K562 (cell line): ENCODE results near the gene TIMM17A. TPM values are rescaled to one million over a fixed set of nuclear protein-coding genes. Genes with fewer than 3 reads are reported as not detected.

ENCODE experiments used
- FUS ChIP-seq: fragments of 200-400 bp; formaldehyde crosslinking; optimal IDR thresholded peaks from 2 replicates; pipeline ENCODE3; 2017; ENCODE audit warnings: low read depth, low read length
- HOXB6 ChIP-seq: fragments of 250-450 bp; sonication (Bioruptor Pico); IDR thresholded peaks from 2 replicates; pipeline ENCODE4 v1.5.1; 2022; ENCODE audit warnings: mild to moderate bottlenecking, borderline replicate concordance
- KLF1 ChIP-seq: fragments of 450-650 bp; IDR thresholded peaks from 2 replicates; pipeline ENCODE4 v1.6.1; 2016; ENCODE audit warnings: missing genetic modification characterization, missing compliant biosample characterization
- KLF10 ChIP-seq: fragments of 250-450 bp; sonication (Bioruptor Pico); IDR thresholded peaks from 2 replicates; pipeline ENCODE4 v1.6.1; 2021; ENCODE audit warnings: matching md5 sums
- MED1 ChIP-seq: sonication (generic); formaldehyde crosslinking; IDR thresholded peaks from 2 replicates; pipeline ENCODE4 v1.8.1; 2023; ENCODE audit warnings: missing genetic modification reagents, borderline replicate concordance
- MTA3 ChIP-seq: fragments of 450-650 bp; formaldehyde crosslinking; IDR thresholded peaks from 2 replicates; pipeline ENCODE4 v1.6.1; 2017; ENCODE audit warnings: mild to moderate bottlenecking, borderline replicate concordance
- POU5F1 ChIP-seq: fragments of 150-350 bp; IDR thresholded peaks from 2 replicates; pipeline ENCODE4 v1.6.1; 2014; ENCODE audit warnings: borderline replicate concordance, low read length, low read depth, mild to moderate bottlenecking; ENCODE audit not compliant: partially characterized antibody
- RBBP5 ChIP-seq: fragments of 200-600 bp; sonication (generic); IDR thresholded peaks from 2 replicates; pipeline ENCODE4 v1.6.1; 2012; ENCODE audit warnings: borderline replicate concordance, mild to moderate bottlenecking, low read length, control low read depth, inconsistent platforms; ENCODE audit not compliant: insufficient read depth, poor library complexity, severe bottlenecking
- TAF7 ChIP-seq: fragments of 450-650 bp; IDR thresholded peaks from 2 replicates; pipeline ENCODE4 v1.6.1; 2016; ENCODE audit warnings: missing genetic modification characterization, missing compliant biosample characterization
- TCF7 ChIP-seq: sonication (generic); IDR thresholded peaks from 2 replicates; pipeline ENCODE4 v1.6.1; 2016; ENCODE audit warnings: antibody characterized with exemption, borderline replicate concordance
- TEAD4 ChIP-seq, 2 experiments: sonication (generic) in 1 of 2; formaldehyde crosslinking in 1 of 2; IDR thresholded peaks; 2 replicates each; pipeline versions ENCODE4 v1.6.1 to v1.8.0; 2012 to 2022; ENCODE audit warnings: borderline replicate concordance in 1 of 2, inconsistent platforms in 1 of 2, low read length in 1 of 2, mild to moderate bottlenecking in 1 of 2, missing genetic modification reagents in 1 of 2
- TFAM ChIP-seq: fragments of 250-450 bp; sonication (Bioruptor Pico); conservative IDR thresholded peaks from 2 replicates; pipeline ENCODE4 v1.5.0; 2021; ENCODE audit warnings: mild to moderate bottlenecking, moderate library complexity
- ZFP30 ChIP-seq: fragments of 250-450 bp; sonication (Bioruptor Pico); IDR thresholded peaks from 2 replicates; pipeline ENCODE4 v1.8.0; 2022; ENCODE audit warnings: moderate library complexity, mild to moderate bottlenecking, inconsistent platforms, borderline replicate concordance
- ZNF324 ChIP-seq: fragments of 250-450 bp; sonication (Bioruptor Pico); IDR thresholded peaks from 2 replicates; pipeline ENCODE4 v1.4.0; 2020; ENCODE audit warnings: mild to moderate bottlenecking
- ZNF561 ChIP-seq: fragments of 450-650 bp; formaldehyde crosslinking; conservative IDR thresholded peaks from 2 replicates; pipeline ENCODE4 v1.4.0; 2020; ENCODE audit warnings: mild to moderate bottlenecking, moderate library complexity
- ZNF589 ChIP-seq: fragments of 200-800 bp; sonication (Bioruptor generic); IDR thresholded peaks from 2 replicates; pipeline ENCODE4 v1.6.1; 2016; ENCODE audit warnings: low read depth, missing genetic modification characterization, missing compliant biosample characterization
- polyA plus RNA-seq, 8 experiments: library from polyadenylated mRNA; depleted of rRNA in 4 of 8; stranded (reverse) in 5 of 8; unstranded in 3 of 8; fragments of >200 nt; fragmentation: Nextera tagmentation in 2 of 8; fragmentation: Illumina TruSeq in 1 of 8; extraction: Ambion mirVana in 2 of 8; extraction: Trizol in 1 of 8; gene quantifications; 2 replicates each; pipeline versions ENCODE4 v1.2.1 to v1.2.3, GENCODE V29; 2011 to 2014; ENCODE audit warnings: inconsistent platforms in 1 of 8, missing spikeins in 1 of 8
- total RNA-seq, 7 experiments: library from RNA; depleted of rRNA in 6 of 7; stranded (reverse); fragments of >200 nt in 6 of 7; fragmentation: Illumina TruSeq in 2 of 7; extraction: Trizol in 2 of 7; gene quantifications; 2 replicates each; pipeline versions ENCODE4 v1.2.1 to v1.2.3, GENCODE V29; 2011 to 2021; ENCODE audit warnings: low replicate concordance in 1 of 7
- TF ChIP-seq, protein P1 (sequence below): fragments of 450-650 bp; IDR thresholded peaks from 2 replicates; pipeline ENCODE4 v1.6.1; 2016; ENCODE audit warnings: mild to moderate bottlenecking
- TF ChIP-seq, protein P2 (sequence below): sonication (generic); formaldehyde crosslinking; IDR thresholded peaks from 2 replicates; pipeline ENCODE4 v1.8.1; 2022; ENCODE audit warnings: missing genetic modification reagents
- TF ChIP-seq, protein P3 (sequence below): fragments of 150-350 bp; conservative IDR thresholded peaks from 2 replicates; pipeline ENCODE4 v1.6.1; 2014; ENCODE audit warnings: low read length
- TF ChIP-seq, protein P4 (sequence below): conservative IDR thresholded peaks from 2 replicates; pipeline ENCODE4 v1.6.1; 2011; ENCODE audit warnings: low read depth, mild to moderate bottlenecking, low read length; ENCODE audit not compliant: control insufficient read depth

The TIMM17A gene
- total and polyA plus RNA-seq, 9 of the 15 experiments (the other 6 are each of a cell fraction or from before 2014, with no cell fraction given) = 116 to 744 (median 180) TPM

DNA sequence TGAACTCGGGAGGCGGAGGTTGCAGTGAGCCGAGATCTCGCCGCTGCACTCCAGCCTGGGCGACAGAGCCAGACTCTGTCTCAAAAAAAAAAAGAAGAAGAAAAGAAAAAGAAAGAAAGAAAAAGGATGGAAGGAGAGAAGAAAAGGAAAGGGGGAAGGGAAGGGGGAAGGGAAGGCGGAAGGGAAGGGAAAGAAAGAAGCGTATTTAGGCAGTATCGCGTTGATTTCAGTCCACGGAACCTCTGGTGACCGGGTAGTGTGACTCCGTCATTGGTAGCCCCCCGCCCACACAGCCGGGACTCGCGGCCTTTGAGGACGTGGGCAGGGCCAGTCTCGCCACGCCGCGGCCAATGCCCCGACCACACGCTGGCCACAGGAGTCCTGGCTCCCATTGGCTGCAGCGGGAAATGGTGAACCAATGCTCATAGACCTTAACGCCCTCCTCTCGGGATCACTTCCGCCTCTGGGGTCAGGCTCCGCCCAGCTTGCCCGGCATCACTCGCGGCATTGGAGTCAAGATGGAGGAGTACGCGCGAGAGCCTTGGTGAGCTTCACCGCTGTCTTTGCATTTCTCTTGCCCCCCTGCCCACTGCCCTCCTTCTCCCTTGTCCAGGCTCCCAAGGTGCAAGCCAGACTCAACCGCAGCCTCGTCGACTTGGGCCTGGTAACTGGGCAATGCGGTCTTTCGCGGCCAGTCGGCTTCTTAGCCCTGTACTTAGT, at the start of gene TIMM17A (continued):
- TF ChIP-seq, protein P1, sequence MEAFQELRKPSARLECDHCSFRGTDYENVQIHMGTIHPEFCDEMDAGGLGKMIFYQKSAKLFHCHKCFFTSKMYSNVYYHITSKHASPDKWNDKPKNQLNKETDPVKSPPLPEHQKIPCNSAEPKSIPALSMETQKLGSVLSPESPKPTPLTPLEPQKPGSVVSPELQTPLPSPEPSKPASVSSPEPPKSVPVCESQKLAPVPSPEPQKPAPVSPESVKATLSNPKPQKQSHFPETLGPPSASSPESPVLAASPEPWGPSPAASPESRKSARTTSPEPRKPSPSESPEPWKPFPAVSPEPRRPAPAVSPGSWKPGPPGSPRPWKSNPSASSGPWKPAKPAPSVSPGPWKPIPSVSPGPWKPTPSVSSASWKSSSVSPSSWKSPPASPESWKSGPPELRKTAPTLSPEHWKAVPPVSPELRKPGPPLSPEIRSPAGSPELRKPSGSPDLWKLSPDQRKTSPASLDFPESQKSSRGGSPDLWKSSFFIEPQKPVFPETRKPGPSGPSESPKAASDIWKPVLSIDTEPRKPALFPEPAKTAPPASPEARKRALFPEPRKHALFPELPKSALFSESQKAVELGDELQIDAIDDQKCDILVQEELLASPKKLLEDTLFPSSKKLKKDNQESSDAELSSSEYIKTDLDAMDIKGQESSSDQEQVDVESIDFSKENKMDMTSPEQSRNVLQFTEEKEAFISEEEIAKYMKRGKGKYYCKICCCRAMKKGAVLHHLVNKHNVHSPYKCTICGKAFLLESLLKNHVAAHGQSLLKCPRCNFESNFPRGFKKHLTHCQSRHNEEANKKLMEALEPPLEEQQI = no peak
- TF ChIP-seq TFAM (CRISPR knock-in tag) (no peak), ZNF324 (no peak), MED1 (CRISPR knock-in tag) (no peak), KLF1 (peak; percentile 73; the same call in 1 of the 2 replicates), FUS (no peak), MTA3 (peak; percentile 97), ZNF561 (no peak), TCF7 (peak; percentile 66; the same call in 1 of the 2 replicates), ZFP30 (no peak), TEAD4 (IDR thresholded peaks at IDR 0.05; ENCODE audit: low read length) (no peak), TEAD4 (CRISPR knock-in tag; IDR thresholded peaks at IDR 0.05; ENCODE audit: borderline replicate concordance) (no peak), TAF7 (tag) (peak; percentile 96), POU5F1 (no peak), KLF10 (CRISPR knock-in tag) (no peak), HOXB6 (CRISPR knock-in tag) (no peak), ZNF589 (CRISPR knock-in tag) (no peak), RBBP5 (peak; percentile 99)
- TF ChIP-seq, protein P2, sequence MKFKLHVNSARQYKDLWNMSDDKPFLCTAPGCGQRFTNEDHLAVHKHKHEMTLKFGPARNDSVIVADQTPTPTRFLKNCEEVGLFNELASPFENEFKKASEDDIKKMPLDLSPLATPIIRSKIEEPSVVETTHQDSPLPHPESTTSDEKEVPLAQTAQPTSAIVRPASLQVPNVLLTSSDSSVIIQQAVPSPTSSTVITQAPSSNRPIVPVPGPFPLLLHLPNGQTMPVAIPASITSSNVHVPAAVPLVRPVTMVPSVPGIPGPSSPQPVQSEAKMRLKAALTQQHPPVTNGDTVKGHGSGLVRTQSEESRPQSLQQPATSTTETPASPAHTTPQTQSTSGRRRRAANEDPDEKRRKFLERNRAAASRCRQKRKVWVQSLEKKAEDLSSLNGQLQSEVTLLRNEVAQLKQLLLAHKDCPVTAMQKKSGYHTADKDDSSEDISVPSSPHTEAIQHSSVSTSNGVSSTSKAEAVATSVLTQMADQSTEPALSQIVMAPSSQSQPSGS (CRISPR knock-in tag) = no peak
- TF ChIP-seq, protein P3, sequence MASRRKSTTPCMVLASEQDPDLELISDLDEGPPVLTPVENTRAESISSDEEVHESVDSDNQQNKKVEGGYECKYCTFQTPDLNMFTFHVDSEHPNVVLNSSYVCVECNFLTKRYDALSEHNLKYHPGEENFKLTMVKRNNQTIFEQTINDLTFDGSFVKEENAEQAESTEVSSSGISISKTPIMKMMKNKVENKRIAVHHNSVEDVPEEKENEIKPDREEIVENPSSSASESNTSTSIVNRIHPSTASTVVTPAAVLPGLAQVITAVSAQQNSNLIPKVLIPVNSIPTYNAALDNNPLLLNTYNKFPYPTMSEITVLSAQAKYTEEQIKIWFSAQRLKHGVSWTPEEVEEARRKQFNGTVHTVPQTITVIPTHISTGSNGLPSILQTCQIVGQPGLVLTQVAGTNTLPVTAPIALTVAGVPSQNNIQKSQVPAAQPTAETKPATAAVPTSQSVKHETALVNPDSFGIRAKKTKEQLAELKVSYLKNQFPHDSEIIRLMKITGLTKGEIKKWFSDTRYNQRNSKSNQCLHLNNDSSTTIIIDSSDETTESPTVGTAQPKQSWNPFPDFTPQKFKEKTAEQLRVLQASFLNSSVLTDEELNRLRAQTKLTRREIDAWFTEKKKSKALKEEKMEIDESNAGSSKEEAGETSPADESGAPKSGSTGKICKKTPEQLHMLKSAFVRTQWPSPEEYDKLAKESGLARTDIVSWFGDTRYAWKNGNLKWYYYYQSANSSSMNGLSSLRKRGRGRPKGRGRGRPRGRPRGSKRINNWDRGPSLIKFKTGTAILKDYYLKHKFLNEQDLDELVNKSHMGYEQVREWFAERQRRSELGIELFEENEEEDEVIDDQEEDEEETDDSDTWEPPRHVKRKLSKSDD = no peak
- TF ChIP-seq, protein P4, sequence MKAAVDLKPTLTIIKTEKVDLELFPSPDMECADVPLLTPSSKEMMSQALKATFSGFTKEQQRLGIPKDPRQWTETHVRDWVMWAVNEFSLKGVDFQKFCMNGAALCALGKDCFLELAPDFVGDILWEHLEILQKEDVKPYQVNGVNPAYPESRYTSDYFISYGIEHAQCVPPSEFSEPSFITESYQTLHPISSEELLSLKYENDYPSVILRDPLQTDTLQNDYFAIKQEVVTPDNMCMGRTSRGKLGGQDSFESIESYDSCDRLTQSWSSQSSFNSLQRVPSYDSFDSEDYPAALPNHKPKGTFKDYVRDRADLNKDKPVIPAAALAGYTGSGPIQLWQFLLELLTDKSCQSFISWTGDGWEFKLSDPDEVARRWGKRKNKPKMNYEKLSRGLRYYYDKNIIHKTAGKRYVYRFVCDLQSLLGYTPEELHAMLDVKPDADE = peak; percentile 94
